WERI-Rb-1 (cell line): ENCODE data around the gene TSPAN13.

Experiments
- DNase-seq: peaks from one replicate; pipeline ENCODE4 v3.0.0-alpha.2; 2020
- H3K27ac ChIP-seq: fragments of 250-450 bp; sonication (Bioruptor Pico); 2 replicates; pipeline ENCODE4 v1.5.1; 2020; ENCODE audit warnings: mild to moderate bottlenecking, moderate library complexity
- H3K27me3 ChIP-seq: fragments of 250-450 bp; sonication (Bioruptor Pico); 2 replicates; pipeline ENCODE4 v1.5.1; 2021; ENCODE audit warnings: mild to moderate bottlenecking, low read depth, moderate library complexity; ENCODE audit not compliant: insufficient read depth, severe bottlenecking
- H3K36me3 ChIP-seq: fragments of 250-450 bp; sonication (Bioruptor Pico); 2 replicates; pipeline ENCODE4 v1.5.1; 2020; ENCODE audit warnings: mild to moderate bottlenecking, moderate library complexity
- H3K4me3 ChIP-seq: 2 replicates; pipeline ENCODE4 v1.5.1; 2011; ENCODE audit warnings: low read depth, mild to moderate bottlenecking, control low read depth, low read length
- H3K9me3 ChIP-seq: fragments of 250-450 bp; sonication (Bioruptor Pico); 2 replicates; pipeline ENCODE4 v1.5.1; 2021; ENCODE audit warnings: mild to moderate bottlenecking, moderate library complexity; ENCODE audit not compliant: severe bottlenecking
- CTCF ChIP-seq: IDR thresholded peaks from 2 replicates; pipeline ENCODE4 v1.5.1; 2011; ENCODE audit warnings: low read depth, mild to moderate bottlenecking, control low read depth, inconsistent platforms, low read length

The TSPAN13 gene

GRCh38 chr7:16740996-16741395 is 12.6 kb upstream of the TSPAN13 start:
- no peak for DNase-seq
- TF ChIP-seq CTCF, result no peak
- Histone ChIP-seq H3K4me3 (no peak overlapping the region), H3K27me3 (no peaks in the 10 kb centered on the region), H3K36me3 (no peaks in the 10 kb centered on the region), H3K9me3 (no peaks in the 10 kb centered on the region), H3K27ac (no peak overlapping the region)

GRCh38 chr7:16741676-16742075 is 11.9 kb upstream of the TSPAN13 start:
- no peaks in the 10 kb centered on the region for H3K27me3 ChIP-seq
- TF ChIP-seq CTCF, result no peak
- H3K36me3 ChIP-seq, result no peaks in the 10 kb centered on the region
- H3K9me3 ChIP-seq, result no peaks in the 10 kb centered on the region
- no peak overlapping the region for H3K4me3 ChIP-seq
- no peak for DNase-seq
- no peak overlapping the region for H3K27ac ChIP-seq

GRCh38 chr7:16742547-16742946 is 11.0 kb upstream of the TSPAN13 start:
- no peak for TF ChIP-seq CTCF
- Histone ChIP-seq H3K36me3 (no peaks in the 10 kb centered on the region), H3K9me3 (no peaks in the 10 kb centered on the region), H3K27me3 (no peaks in the 10 kb centered on the region), H3K27ac (no peak overlapping the region), H3K4me3 (no peak overlapping the region)
- DNase-seq, result no peak

GRCh38 chr7:16743236-16743635 is 10.3 kb upstream of the TSPAN13 start:
- TF ChIP-seq CTCF, result no peak
- Histone ChIP-seq H3K9me3 (no peaks in the 10 kb centered on the region), H3K36me3 (no peaks in the 10 kb centered on the region), H3K27me3 (no peaks in the 10 kb centered on the region), H3K27ac (no peak overlapping the region), H3K4me3 (no peak overlapping the region)
- DNase-seq, result no peak

- no peak overlapping the region for H3K4me3 ChIP-seq
- H3K36me3 ChIP-seq, result no peaks in the 10 kb centered on the region
- H3K27ac ChIP-seq, result no peak overlapping the region
- no peaks in the 10 kb centered on the region for H3K27me3 ChIP-seq
- TF ChIP-seq CTCF, result no peak
- H3K9me3 ChIP-seq, result no peaks in the 10 kb centered on the region
- DNase-seq, result no peak
Observed at GRCh38 chr7:16744518-16745250, 8.9 kb upstream of the TSPAN13 start.

GRCh38 chr7:16745645-16746044 is 7.9 kb upstream of the TSPAN13 start:
- TF ChIP-seq CTCF, result no peak
- H3K36me3 ChIP-seq, result no peaks in the 10 kb centered on the region
- H3K27me3 ChIP-seq, result no peaks in the 10 kb centered on the region
- H3K4me3 ChIP-seq, result no peak overlapping the region
- H3K27ac ChIP-seq, result no peak overlapping the region
- H3K9me3 ChIP-seq, result no peaks in the 10 kb centered on the region
- DNase-seq, result no peak
